GM23338 (cell line): ENCODE measurements around the gene BTNL2. TPM values are rescaled to one million over a fixed set of nuclear protein-coding genes. Genes with fewer than 3 reads are reported as not detected.

ENCODE experiments used
- ATAC-seq: fragments of 200-7000 bp; cut with Tn5 transposase; 3 replicates; pipeline ENCODE4 v1.9.1; 2020
- DNase-seq: peaks from one replicate; pipeline ENCODE4 v3.0.0-alpha.2; 2015; ENCODE audit warnings: low spot score
- H2AFZ ChIP-seq: fragments of 200-600 bp; sonication (generic); 2 replicates; pipeline ENCODE4 v1.8.0; 2016; ENCODE audit warnings: antibody characterized with exemption, mild to moderate bottlenecking, moderate library complexity
- H3F3A ChIP-seq: fragments of 200-600 bp; sonication (generic); replicated peaks from 2 replicates; pipeline ENCODE4 v1.8.0; 2017; ENCODE audit warnings: antibody characterized with exemption, mixed run types, low read depth
- H3K27ac ChIP-seq: fragments of 200-600 bp; sonication (generic); 2 replicates; pipeline ENCODE4 v1.6.1; 2016; ENCODE audit warnings: low read depth
- H3K27me3 ChIP-seq: fragments of 200-600 bp; sonication (generic); 2 replicates; pipeline ENCODE4 v1.8.0; 2016; ENCODE audit warnings: mild to moderate bottlenecking, mixed run types, moderate library complexity; ENCODE audit not compliant: insufficient read depth
- H3K36me3 ChIP-seq: fragments of 200-600 bp; sonication (generic); 2 replicates; pipeline ENCODE4 v1.8.0; 2016; ENCODE audit warnings: mild to moderate bottlenecking; ENCODE audit not compliant: insufficient read depth
- H3K4me1 ChIP-seq: fragments of 200-600 bp; sonication (generic); 2 replicates; pipeline ENCODE4 v1.8.0; 2016; ENCODE audit warnings: mild to moderate bottlenecking, moderate library complexity; ENCODE audit not compliant: insufficient read depth
- H3K4me2 ChIP-seq: fragments of 200-600 bp; sonication (generic); 2 replicates; pipeline ENCODE4 v1.7.1; 2017; ENCODE audit warnings: mixed run types
- H3K4me3 ChIP-seq: fragments of 200-600 bp; sonication (generic); 2 replicates; pipeline ENCODE4 v1.6.1; 2016; ENCODE audit warnings: mixed run types
- H3K79me2 ChIP-seq: fragments of 200-600 bp; sonication (generic); replicated peaks from 2 replicates; pipeline ENCODE4 v1.8.0; 2017; ENCODE audit warnings: mild to moderate bottlenecking; ENCODE audit not compliant: insufficient read depth
- H3K9me2 ChIP-seq: fragments of 200-600 bp; sonication (generic); 2 replicates; pipeline ENCODE4 v1.8.0; 2017; ENCODE audit not compliant: insufficient read depth
- H4K20me1 ChIP-seq: fragments of 200-600 bp; sonication (generic); replicated peaks from 2 replicates; pipeline ENCODE4 v1.8.0; 2017; ENCODE audit warnings: mild to moderate bottlenecking; ENCODE audit not compliant: insufficient read depth
- H3K27ac Mint-ChIP-seq: 2 replicates; pipeline ENCODE4 v1.8.0; 2020; ENCODE audit warnings: inconsistent platforms, mild to moderate bottlenecking, moderate library complexity, mixed read lengths
- H3K27me3 Mint-ChIP-seq: 3 replicates; pipeline ENCODE4 v1.8.0; 2022; ENCODE audit warnings: low read depth, mild to moderate bottlenecking, moderate library complexity, mixed read lengths, inconsistent platforms; ENCODE audit not compliant: insufficient read depth, poor library complexity
- H3K36me3 Mint-ChIP-seq: 3 replicates; pipeline ENCODE4 v1.8.0; 2021; ENCODE audit warnings: low read depth, mild to moderate bottlenecking, inconsistent platforms, moderate library complexity, mixed read lengths
- H3K4me1 Mint-ChIP-seq: 3 replicates; pipeline ENCODE4 v1.8.0; 2020; ENCODE audit warnings: mild to moderate bottlenecking, inconsistent platforms, mixed read lengths
- H3K4me3 Mint-ChIP-seq: 3 replicates; pipeline ENCODE4 v1.8.0; 2021; ENCODE audit warnings: moderate library complexity, mild to moderate bottlenecking, inconsistent platforms, mixed read lengths
- H3K9me3 Mint-ChIP-seq: 3 replicates; pipeline ENCODE4 v1.8.0; 2020; ENCODE audit warnings: moderate library complexity, mild to moderate bottlenecking, inconsistent platforms, mixed read lengths
- CREB1 ChIP-seq: fragments of 250-450 bp; sonication (Bioruptor Pico); IDR thresholded peaks from 2 replicates; pipeline ENCODE4 v1.5.0; 2020; ENCODE audit warnings: low read depth, mild to moderate bottlenecking, moderate library complexity
- EZH2 ChIP-seq: fragments of 200-600 bp; sonication (generic); IDR thresholded peaks from one replicate; pipeline ENCODE4 v1.8.0; 2017; ENCODE audit warnings: antibody characterized with exemption, mild to moderate bottlenecking, low read depth; ENCODE audit not compliant: unreplicated experiment
- EZH2phosphoT487 ChIP-seq: fragments of 200-600 bp; sonication (generic); IDR thresholded peaks from one replicate; pipeline ENCODE4 v1.8.1; 2018; ENCODE audit warnings: antibody characterized with exemption; ENCODE audit not compliant: unreplicated experiment
- JUNB ChIP-seq: IDR thresholded peaks from one replicate; pipeline ENCODE4 v1.6.1; 2016; ENCODE audit warnings: antibody characterized with exemption; ENCODE audit not compliant: unreplicated experiment
- NANOG ChIP-seq: IDR thresholded peaks from 2 replicates; pipeline ENCODE4 v1.6.1; 2016; ENCODE audit warnings: antibody characterized with exemption, borderline replicate concordance
- POLR2AphosphoS5 ChIP-seq: IDR thresholded peaks from 2 replicates; pipeline ENCODE4 v1.6.1; 2016; ENCODE audit warnings: antibody characterized with exemption, low read depth
- STAT1 ChIP-seq: IDR thresholded peaks from one replicate; pipeline ENCODE4 v1.6.1; 2016; ENCODE audit warnings: antibody characterized with exemption; ENCODE audit not compliant: unreplicated experiment
- ZNF114 ChIP-seq: fragments of 250-450 bp; sonication (Bioruptor Pico); IDR thresholded peaks from 2 replicates; pipeline ENCODE4 v1.5.0; 2020; ENCODE audit warnings: mild to moderate bottlenecking, moderate library complexity
- ZNF331 ChIP-seq: fragments of 250-450 bp; sonication (Bioruptor Pico); IDR thresholded peaks from 2 replicates; pipeline ENCODE4 v1.5.0; 2020; ENCODE audit warnings: low read depth, mild to moderate bottlenecking, moderate library complexity
- polyA plus RNA-seq: library from polyadenylated mRNA; unstranded; fragments of >200 nt; fragmentation: Nextera tagmentation; extraction: Ambion mirVana; gene quantifications from 2 replicates; pipeline ENCODE4 v1.2.1, GENCODE V29; 2016
- total RNA-seq: library from RNA; depleted of rRNA; stranded (reverse); fragments of >200 nt; shearing (Covaris generic); gene quantifications from 2 replicates; pipeline ENCODE4 v1.2.3, GENCODE V29; 2014
- TF ChIP-seq, protein P1 (sequence below): IDR thresholded peaks from 2 replicates; pipeline ENCODE4 v1.6.1; 2016; ENCODE audit warnings: antibody characterized with exemption
- TF ChIP-seq, protein P2 (sequence below): fragments of 250-450 bp; sonication (Bioruptor Pico); IDR thresholded peaks from 2 replicates; pipeline ENCODE4 v1.5.0; 2020; ENCODE audit warnings: mild to moderate bottlenecking, moderate library complexity
- TF ChIP-seq, protein P3 (sequence below), 2 experiments: fragments of 200-600 bp in 1 of 2; sonication (generic) in 1 of 2; conservative IDR thresholded peaks; 2 replicates each; pipeline versions ENCODE4 v1.5.1 to v1.6.1; 2016 to 2017; ENCODE audit warnings: antibody characterized with exemption in 2 of 2, low read depth in 2 of 2, mild to moderate bottlenecking in 2 of 2, moderate library complexity in 1 of 2
- TF ChIP-seq, protein P4 (sequence below): IDR thresholded peaks from one replicate; pipeline ENCODE4 v1.6.1; 2018; ENCODE audit warnings: antibody characterized with exemption; ENCODE audit not compliant: unreplicated experiment

The BTNL2 gene
- total and polyA plus RNA-seq, 2 experiments from 2014 or later, result not detected

DNA sequence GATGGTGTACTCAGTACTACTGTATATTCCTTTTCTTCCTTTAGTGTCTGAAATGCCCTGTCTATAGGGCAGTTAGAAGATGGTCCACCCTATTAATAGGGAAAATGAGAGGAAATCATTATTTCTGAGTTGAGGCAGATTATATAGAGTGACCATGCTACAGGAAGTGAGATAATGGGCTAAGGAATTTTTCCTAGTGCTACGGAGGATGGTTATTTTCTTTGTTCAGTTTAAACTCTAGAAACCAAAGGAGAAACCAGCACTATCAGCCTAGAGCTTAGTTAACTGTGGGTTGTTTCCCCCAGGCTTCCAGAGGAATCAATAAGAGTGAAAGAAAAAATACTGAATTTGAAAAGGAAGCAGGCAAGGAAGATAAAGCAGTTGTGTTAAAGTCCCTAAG lies 35.8 kb downstream of the BTNL2 start:
- H3K27ac ChIP-seq, result no peak overlapping the region
- H2AFZ ChIP-seq, result 0 out of 2 replicates have a peak overlapping the region, but pooled peaks have one; percentile 0
- Mint-ChIP-seq H3K36me3 (no peaks in the 10 kb centered on the region), H3K27me3 (no peaks in the 10 kb centered on the region), H3K4me1 (no peaks in the 10 kb centered on the region), H3K4me3 (no peak overlapping the region), H3K9me3 (no peaks in the 10 kb centered on the region), H3K27ac (no peak overlapping the region)
- no peaks in the 10 kb centered on the region for H3F3A ChIP-seq
- no peaks in the 10 kb centered on the region for H3K36me3 ChIP-seq
- H3K4me3 ChIP-seq, result no peak overlapping the region
- ATAC-seq (no peak), DNase-seq (no peak)
- H4K20me1 ChIP-seq, result no peaks in the 10 kb centered on the region
- H3K9me2 ChIP-seq, result no peaks in the 10 kb centered on the region
- no peak overlapping the region for H3K4me2 ChIP-seq
- no peaks in the 10 kb centered on the region for H3K27me3 ChIP-seq
- H3K79me2 ChIP-seq, result no peaks in the 10 kb centered on the region
- no peak for TF ChIP-seq ZNF114 (CRISPR knock-in tag)
- TF ChIP-seq, protein P1, sequence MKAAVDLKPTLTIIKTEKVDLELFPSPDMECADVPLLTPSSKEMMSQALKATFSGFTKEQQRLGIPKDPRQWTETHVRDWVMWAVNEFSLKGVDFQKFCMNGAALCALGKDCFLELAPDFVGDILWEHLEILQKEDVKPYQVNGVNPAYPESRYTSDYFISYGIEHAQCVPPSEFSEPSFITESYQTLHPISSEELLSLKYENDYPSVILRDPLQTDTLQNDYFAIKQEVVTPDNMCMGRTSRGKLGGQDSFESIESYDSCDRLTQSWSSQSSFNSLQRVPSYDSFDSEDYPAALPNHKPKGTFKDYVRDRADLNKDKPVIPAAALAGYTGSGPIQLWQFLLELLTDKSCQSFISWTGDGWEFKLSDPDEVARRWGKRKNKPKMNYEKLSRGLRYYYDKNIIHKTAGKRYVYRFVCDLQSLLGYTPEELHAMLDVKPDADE, result no peak
- TF ChIP-seq STAT1, result no peak
- TF ChIP-seq POLR2AphosphoS5, result no peak
- TF ChIP-seq JUNB, result no peak
- no peak for TF ChIP-seq CREB1 (CRISPR knock-in tag)
- TF ChIP-seq, protein P2, sequence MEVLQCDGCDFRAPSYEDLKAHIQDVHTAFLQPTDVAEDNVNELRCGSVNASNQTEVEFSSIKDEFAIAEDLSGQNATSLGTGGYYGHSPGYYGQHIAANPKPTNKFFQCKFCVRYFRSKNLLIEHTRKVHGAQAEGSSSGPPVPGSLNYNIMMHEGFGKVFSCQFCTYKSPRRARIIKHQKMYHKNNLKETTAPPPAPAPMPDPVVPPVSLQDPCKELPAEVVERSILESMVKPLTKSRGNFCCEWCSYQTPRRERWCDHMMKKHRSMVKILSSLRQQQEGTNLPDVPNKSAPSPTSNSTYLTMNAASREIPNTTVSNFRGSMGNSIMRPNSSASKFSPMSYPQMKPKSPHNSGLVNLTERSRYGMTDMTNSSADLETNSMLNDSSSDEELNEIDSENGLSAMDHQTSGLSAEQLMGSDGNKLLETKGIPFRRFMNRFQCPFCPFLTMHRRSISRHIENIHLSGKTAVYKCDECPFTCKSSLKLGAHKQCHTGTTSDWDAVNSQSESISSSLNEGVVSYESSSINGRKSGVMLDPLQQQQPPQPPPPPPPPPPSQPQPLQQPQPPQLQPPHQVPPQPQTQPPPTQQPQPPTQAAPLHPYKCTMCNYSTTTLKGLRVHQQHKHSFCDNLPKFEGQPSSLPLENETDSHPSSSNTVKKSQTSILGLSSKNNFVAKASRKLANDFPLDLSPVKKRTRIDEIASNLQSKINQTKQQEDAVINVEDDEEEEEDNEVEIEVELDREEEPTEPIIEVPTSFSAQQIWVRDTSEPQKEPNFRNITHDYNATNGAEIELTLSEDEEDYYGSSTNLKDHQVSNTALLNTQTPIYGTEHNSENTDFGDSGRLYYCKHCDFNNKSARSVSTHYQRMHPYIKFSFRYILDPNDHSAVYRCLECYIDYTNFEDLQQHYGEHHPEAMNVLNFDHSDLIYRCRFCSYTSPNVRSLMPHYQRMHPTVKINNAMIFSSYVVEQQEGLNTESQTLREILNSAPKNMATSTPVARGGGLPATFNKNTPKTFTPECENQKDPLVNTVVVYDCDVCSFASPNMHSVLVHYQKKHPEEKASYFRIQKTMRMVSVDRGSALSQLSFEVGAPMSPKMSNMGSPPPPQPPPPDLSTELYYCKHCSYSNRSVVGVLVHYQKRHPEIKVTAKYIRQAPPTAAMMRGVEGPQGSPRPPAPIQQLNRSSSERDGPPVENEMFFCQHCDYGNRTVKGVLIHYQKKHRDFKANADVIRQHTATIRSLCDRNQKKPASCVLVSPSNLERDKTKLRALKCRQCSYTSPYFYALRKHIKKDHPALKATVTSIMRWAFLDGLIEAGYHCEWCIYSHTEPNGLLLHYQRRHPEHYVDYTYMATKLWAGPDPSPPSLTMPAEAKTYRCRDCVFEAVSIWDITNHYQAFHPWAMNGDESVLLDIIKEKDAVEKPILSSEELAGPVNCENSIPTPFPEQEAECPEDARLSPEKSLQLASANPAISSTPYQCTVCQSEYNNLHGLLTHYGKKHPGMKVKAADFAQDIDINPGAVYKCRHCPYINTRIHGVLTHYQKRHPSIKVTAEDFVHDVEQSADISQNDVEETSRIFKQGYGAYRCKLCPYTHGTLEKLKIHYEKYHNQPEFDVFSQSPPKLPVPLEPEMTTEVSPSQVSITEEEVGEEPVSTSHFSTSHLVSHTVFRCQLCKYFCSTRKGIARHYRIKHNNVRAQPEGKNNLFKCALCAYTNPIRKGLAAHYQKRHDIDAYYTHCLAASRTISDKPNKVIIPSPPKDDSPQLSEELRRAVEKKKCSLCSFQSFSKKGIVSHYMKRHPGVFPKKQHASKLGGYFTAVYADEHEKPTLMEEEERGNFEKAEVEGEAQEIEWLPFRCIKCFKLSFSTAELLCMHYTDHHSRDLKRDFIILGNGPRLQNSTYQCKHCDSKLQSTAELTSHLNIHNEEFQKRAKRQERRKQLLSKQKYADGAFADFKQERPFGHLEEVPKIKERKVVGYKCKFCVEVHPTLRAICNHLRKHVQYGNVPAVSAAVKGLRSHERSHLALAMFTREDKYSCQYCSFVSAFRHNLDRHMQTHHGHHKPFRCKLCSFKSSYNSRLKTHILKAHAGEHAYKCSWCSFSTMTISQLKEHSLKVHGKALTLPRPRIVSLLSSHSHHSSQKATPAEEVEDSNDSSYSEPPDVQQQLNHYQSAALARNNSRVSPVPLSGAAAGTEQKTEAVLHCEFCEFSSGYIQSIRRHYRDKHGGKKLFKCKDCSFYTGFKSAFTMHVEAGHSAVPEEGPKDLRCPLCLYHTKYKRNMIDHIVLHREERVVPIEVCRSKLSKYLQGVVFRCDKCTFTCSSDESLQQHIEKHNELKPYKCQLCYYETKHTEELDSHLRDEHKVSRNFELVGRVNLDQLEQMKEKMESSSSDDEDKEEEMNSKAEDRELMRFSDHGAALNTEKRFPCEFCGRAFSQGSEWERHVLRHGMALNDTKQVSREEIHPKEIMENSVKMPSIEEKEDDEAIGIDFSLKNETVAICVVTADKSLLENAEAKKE (CRISPR knock-in tag), result no peak
- TF ChIP-seq EZH2phosphoT487, result no peak
- TF ChIP-seq, protein P3, sequence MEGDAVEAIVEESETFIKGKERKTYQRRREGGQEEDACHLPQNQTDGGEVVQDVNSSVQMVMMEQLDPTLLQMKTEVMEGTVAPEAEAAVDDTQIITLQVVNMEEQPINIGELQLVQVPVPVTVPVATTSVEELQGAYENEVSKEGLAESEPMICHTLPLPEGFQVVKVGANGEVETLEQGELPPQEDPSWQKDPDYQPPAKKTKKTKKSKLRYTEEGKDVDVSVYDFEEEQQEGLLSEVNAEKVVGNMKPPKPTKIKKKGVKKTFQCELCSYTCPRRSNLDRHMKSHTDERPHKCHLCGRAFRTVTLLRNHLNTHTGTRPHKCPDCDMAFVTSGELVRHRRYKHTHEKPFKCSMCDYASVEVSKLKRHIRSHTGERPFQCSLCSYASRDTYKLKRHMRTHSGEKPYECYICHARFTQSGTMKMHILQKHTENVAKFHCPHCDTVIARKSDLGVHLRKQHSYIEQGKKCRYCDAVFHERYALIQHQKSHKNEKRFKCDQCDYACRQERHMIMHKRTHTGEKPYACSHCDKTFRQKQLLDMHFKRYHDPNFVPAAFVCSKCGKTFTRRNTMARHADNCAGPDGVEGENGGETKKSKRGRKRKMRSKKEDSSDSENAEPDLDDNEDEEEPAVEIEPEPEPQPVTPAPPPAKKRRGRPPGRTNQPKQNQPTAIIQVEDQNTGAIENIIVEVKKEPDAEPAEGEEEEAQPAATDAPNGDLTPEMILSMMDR (conservative IDR thresholded peaks at IDR 0.05; ENCODE audit: low read depth in 2 of 2), result no peak
- TF ChIP-seq NANOG, result no peak
- no peak for TF ChIP-seq EZH2
- TF ChIP-seq ZNF331 (CRISPR knock-in tag), result no peak
- TF ChIP-seq, protein P4, sequence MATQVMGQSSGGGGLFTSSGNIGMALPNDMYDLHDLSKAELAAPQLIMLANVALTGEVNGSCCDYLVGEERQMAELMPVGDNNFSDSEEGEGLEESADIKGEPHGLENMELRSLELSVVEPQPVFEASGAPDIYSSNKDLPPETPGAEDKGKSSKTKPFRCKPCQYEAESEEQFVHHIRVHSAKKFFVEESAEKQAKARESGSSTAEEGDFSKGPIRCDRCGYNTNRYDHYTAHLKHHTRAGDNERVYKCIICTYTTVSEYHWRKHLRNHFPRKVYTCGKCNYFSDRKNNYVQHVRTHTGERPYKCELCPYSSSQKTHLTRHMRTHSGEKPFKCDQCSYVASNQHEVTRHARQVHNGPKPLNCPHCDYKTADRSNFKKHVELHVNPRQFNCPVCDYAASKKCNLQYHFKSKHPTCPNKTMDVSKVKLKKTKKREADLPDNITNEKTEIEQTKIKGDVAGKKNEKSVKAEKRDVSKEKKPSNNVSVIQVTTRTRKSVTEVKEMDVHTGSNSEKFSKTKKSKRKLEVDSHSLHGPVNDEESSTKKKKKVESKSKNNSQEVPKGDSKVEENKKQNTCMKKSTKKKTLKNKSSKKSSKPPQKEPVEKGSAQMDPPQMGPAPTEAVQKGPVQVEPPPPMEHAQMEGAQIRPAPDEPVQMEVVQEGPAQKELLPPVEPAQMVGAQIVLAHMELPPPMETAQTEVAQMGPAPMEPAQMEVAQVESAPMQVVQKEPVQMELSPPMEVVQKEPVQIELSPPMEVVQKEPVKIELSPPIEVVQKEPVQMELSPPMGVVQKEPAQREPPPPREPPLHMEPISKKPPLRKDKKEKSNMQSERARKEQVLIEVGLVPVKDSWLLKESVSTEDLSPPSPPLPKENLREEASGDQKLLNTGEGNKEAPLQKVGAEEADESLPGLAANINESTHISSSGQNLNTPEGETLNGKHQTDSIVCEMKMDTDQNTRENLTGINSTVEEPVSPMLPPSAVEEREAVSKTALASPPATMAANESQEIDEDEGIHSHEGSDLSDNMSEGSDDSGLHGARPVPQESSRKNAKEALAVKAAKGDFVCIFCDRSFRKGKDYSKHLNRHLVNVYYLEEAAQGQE, result no peak
- no peaks in the 10 kb centered on the region for H3K4me1 ChIP-seq
